HEK293T (cell line): ENCODE results near the gene AKNA.

ENCODE experiments used
- BHLHE40 ChIP-seq: fragments of 450-650 bp; IDR thresholded peaks from 2 replicates; pipeline ENCODE4 v1.6.1; 2016; ENCODE audit warnings: mild to moderate bottlenecking, moderate library complexity, borderline replicate concordance
- CTBP1 ChIP-seq: fragments of 450-650 bp; IDR thresholded peaks from 2 replicates; pipeline ENCODE4 v1.6.1; 2016; ENCODE audit warnings: borderline replicate concordance
- FOXA1 ChIP-seq: fragments of 450-650 bp; IDR thresholded peaks from 2 replicates; pipeline ENCODE4 v1.6.1; 2016; ENCODE audit warnings: mild to moderate bottlenecking
- FOXK2 ChIP-seq: fragments of 450-650 bp; IDR thresholded peaks from 2 replicates; pipeline ENCODE4 v1.6.1; 2016; ENCODE audit warnings: mild to moderate bottlenecking
- FOXM1 ChIP-seq: fragments of 450-650 bp; IDR thresholded peaks from 2 replicates; pipeline ENCODE4 v1.6.1; 2017; ENCODE audit warnings: mild to moderate bottlenecking, borderline replicate concordance
- L3MBTL2 ChIP-seq: fragments of 450-650 bp; conservative IDR thresholded peaks from 2 replicates; pipeline ENCODE4 v1.6.1; 2016; ENCODE audit warnings: mild to moderate bottlenecking
- NFRKB ChIP-seq: fragments of 450-650 bp; IDR thresholded peaks from 2 replicates; pipeline ENCODE4 v1.6.1; 2016; ENCODE audit warnings: mild to moderate bottlenecking, moderate library complexity
- PKNOX1 ChIP-seq: fragments of 450-650 bp; IDR thresholded peaks from 2 replicates; pipeline ENCODE4 v1.6.1; 2016
- SP1 ChIP-seq: fragments of 450-650 bp; IDR thresholded peaks from 2 replicates; pipeline ENCODE4 v1.6.1; 2017
- SUZ12 ChIP-seq: fragments of 450-650 bp; IDR thresholded peaks from 2 replicates; pipeline ENCODE4 v1.6.1; 2016; ENCODE audit warnings: mild to moderate bottlenecking
- TARDBP ChIP-seq: fragments of 450-650 bp; IDR thresholded peaks from 2 replicates; pipeline ENCODE4 v1.6.1; 2016

- TF ChIP-seq PKNOX1 (no peak), SP1 (no peak), FOXM1 (no peak), FOXA1 (no peak), CTBP1 (no peak), NFRKB (no peak), FOXK2 (no peak), L3MBTL2 (no peak), TARDBP (no peak), BHLHE40 (no peak), SUZ12 (no peak)
Observed at GRCh38 chr9:114302727-114303126, 85.1 kb downstream of the AKNA start.
